ENCODE measurements around the gene RAB4A. TPM values are rescaled to one million over a fixed set of nuclear protein-coding genes. Genes with fewer than 3 reads are reported as not detected.
A peak's percentile ranks its signal among the peaks of the same experiment; 100 is the strongest.

The RAB4A gene, protein sequence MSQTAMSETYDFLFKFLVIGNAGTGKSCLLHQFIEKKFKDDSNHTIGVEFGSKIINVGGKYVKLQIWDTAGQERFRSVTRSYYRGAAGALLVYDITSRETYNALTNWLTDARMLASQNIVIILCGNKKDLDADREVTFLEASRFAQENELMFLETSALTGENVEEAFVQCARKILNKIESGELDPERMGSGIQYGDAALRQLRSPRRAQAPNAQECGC
- 10 to 100 TPM; 31.5 to 49.2 (median 39.9) TPM for total RNA-seq

DNA sequence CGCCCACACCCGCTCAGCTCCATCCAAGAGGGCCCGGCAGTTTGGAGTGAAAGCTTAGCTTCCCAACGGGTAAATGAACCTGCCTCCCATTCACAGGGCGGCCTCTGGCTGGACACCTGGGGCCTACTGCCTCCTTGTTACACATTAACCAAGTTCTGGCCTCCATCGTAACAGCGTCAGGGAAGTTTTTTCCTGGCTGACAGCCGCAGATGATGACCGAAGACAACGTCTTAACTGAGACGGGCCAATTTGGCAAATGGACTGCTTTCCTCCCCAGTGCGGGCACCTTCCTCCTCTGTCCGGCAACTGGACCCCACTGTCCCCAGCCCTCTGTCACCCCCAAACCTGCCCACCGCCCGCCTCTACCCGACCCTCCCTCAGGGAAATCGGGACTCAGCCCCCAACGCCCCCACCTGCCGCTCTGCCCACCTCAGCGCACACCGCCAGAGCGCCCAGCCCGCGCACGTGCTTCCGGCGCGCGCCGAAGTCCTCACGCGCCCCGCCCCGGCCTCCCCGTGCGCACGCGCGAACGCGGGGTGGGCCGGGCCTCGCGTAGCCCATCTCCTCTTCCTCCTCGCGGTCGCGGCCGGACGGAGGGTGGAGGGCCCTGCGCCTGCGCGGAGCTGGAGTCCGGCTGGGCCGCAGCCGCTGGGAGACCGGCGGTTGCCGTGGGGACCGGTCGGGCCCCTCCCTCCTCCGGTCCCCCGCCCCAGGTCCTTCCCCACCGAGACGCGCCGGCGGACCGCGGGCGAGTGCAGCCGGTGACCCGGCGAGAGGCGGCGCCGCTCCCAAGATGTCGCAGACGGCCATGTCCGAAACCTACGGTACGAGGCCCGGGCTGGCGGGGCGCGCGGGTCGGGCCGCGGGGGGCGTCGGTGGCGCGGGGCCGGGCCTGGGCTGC, at the start of gene RAB4A:
TSS of gene RAB4A (plus strand) at position 565 of the 901 bp plus-strand sequence. CDS start at position 794, 229 bp downstream.
- Histone ChIP-seq H3K27me3 (no peaks in the 10 kb centered on the region), H3K4me3 (peak within 1 kb of the TSS; percentile 47 to 94), H3K4me1 (peaks cover 0 to 4% of the 10 kb centered on the region in 2 donors), H3K27ac (peak within 1 kb of the TSS; percentile 55 to 85), H3K36me3 (no peaks in the 10 kb centered on the region), H3K9me3 (no peaks in the 10 kb centered on the region)
- intact Hi-C loops (cut with DNase I; ENCODE audit: low total_unique reads), result no loop called here
- peak; percentile 30 to 77 for TF ChIP-seq POLR2A (IDR thresholded peaks at IDR 0.05)
- TF ChIP-seq, protein P1, sequence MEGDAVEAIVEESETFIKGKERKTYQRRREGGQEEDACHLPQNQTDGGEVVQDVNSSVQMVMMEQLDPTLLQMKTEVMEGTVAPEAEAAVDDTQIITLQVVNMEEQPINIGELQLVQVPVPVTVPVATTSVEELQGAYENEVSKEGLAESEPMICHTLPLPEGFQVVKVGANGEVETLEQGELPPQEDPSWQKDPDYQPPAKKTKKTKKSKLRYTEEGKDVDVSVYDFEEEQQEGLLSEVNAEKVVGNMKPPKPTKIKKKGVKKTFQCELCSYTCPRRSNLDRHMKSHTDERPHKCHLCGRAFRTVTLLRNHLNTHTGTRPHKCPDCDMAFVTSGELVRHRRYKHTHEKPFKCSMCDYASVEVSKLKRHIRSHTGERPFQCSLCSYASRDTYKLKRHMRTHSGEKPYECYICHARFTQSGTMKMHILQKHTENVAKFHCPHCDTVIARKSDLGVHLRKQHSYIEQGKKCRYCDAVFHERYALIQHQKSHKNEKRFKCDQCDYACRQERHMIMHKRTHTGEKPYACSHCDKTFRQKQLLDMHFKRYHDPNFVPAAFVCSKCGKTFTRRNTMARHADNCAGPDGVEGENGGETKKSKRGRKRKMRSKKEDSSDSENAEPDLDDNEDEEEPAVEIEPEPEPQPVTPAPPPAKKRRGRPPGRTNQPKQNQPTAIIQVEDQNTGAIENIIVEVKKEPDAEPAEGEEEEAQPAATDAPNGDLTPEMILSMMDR (IDR thresholded peaks at IDR 0.05), result no peak
- DNase-seq, result peak; percentile 66 to 77

DNA sequence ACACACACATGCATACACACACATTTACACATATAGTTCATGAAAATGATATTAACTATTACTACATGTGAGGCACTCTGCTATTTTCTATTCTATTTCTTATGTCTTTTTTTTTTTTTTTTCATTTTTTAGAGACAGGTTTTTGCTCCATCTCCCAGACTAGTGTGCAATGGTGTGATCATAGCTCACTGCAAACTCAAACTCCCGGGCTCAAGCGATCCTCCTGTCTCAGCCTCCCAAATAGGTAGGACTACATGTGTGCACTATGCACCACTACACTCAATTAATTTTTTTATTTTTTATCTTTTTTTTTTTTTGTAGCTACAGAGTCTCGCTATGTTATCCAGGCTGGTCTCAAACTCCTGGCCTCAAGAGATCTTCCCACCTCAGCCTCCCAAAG, 48.8 kb upstream of the RAB4A start:
- DNase-seq, result no peak
- TF ChIP-seq, protein P1 (IDR thresholded peaks at IDR 0.05), result no peak
- no peak for TF ChIP-seq POLR2A (IDR thresholded peaks at IDR 0.05)
- Histone ChIP-seq H3K9me3 (no peaks in the 10 kb centered on the region), H3K27ac (no peak overlapping the region), H3K36me3 (no peaks in the 10 kb centered on the region), H3K4me1 (no peaks in the 10 kb centered on the region), H3K4me3 (no peak overlapping the region), H3K27me3 (no peaks in the 10 kb centered on the region)
- intact Hi-C loops (cut with DNase I; ENCODE audit: low total_unique reads), result no loop called here

DNA sequence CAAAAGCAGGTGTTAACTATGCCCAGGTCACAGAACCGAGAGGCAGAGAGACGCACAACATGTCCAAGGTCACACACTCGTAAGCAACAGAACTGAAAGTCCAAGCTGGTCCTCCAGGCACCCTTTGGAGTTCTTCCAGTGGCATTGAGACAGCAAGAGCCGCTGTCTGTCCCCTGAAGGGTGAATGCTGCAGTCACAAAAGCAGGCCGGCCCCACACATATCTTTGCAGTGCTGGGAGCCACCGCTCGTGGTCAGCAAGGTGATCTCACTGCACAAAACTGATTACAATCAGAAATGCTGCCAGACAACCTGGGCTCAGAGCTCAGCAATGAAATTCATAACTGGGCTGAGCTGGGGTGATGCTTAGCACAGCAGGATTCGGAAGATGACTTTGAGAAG, 47.4 kb upstream of the RAB4A start:
- H3K4me3 ChIP-seq, result no peak overlapping the region
- TF ChIP-seq POLR2A (IDR thresholded peaks at IDR 0.05), result no peak
- TF ChIP-seq, protein P1 (IDR thresholded peaks at IDR 0.05), result no peak
- DNase-seq, result no peak
- H3K27me3 ChIP-seq, result no peaks in the 10 kb centered on the region
- H3K36me3 ChIP-seq, result no peaks in the 10 kb centered on the region
- intact Hi-C loops (cut with DNase I; ENCODE audit: low total_unique reads), result no loop called here
- H3K27ac ChIP-seq, result no peak overlapping the region
- H3K9me3 ChIP-seq, result no peaks in the 10 kb centered on the region
- peaks cover 0 to 3% of the 10 kb centered on the region in 2 donors for H3K4me1 ChIP-seq

DNA sequence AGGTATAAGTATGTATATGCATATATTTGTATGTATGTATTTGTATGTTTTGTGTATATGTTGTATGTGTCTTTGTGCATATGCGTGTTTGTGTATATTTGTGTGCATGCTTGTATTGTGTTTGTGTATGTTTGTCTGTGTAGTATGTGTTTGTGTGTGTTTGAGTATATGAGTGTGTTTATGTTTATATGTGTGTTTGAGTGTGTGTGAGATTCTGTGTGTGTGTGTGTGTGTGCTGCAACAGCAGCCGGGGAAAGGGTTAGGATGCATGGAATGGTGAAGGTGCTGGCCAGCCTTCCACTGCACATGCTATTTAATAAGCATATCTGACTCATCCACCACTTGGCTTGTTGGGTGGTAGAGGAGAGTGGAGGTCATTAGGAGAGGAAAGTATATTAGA, 46.6 kb upstream of the RAB4A start:
- peaks cover 0 to 4% of the 10 kb centered on the region in 2 donors for H3K4me1 ChIP-seq
- TF ChIP-seq, protein P1 (IDR thresholded peaks at IDR 0.05), result no peak
- no peak for TF ChIP-seq POLR2A (IDR thresholded peaks at IDR 0.05)
- no peak overlapping the region for H3K4me3 ChIP-seq
- no peak overlapping the region for H3K27ac ChIP-seq
- H3K27me3 ChIP-seq, result no peaks in the 10 kb centered on the region
- no peaks in the 10 kb centered on the region for H3K36me3 ChIP-seq
- no peaks in the 10 kb centered on the region for H3K9me3 ChIP-seq
- DNase-seq, result no peak
- intact Hi-C loops (cut with DNase I; ENCODE audit: low total_unique reads), result no loop called here

DNA sequence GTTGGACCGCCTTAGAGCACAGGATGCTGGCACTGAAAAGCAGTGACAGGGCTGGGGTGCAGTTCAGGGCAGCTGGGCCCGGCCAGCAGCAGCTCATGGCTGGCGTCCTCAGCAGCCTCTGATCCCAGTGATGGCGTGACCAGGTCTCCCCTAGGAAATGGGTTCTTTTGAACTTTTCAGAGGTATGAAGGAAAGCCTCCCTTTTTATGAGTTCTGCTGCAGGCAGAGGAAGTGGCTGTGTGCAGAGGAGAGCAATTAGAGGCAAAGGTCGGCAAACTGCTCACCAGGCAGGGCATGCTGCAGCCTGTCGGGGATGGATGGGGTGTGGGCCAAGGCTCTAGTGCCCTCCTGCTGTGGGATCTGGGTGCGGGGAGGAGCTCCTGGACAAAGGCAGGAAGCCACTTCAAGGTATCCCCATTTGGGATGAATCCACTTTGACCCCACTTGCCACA, 45.6 kb upstream of the RAB4A start:
- H3K4me1 ChIP-seq, result peaks cover 0 to 12% of the 10 kb centered on the region in 2 donors
- no peaks in the 10 kb centered on the region for H3K27me3 ChIP-seq
- H3K9me3 ChIP-seq, result no peaks in the 10 kb centered on the region
- no peak overlapping the region for H3K4me3 ChIP-seq
- intact Hi-C loops (cut with DNase I; ENCODE audit: low total_unique reads), result loop anchor here (5.0 kb wide), 1 partner anchor 488 kb away; the partner anchor contains the start of gene RHOU
- DNase-seq, result no peak
- no peak for TF ChIP-seq POLR2A (IDR thresholded peaks at IDR 0.05)
- TF ChIP-seq, protein P1 (IDR thresholded peaks at IDR 0.05), result no peak
- no peaks in the 10 kb centered on the region for H3K36me3 ChIP-seq
- no peak overlapping the region for H3K27ac ChIP-seq

Data from uterus (tissue), 4 donors.